Kidney (tissue), 14 donors: ENCODE data around the gene FGF2. TPM values are rescaled to one million over a fixed set of nuclear protein-coding genes. Genes with fewer than 3 reads are reported as not detected.

Experiments used
- DNase-seq, 5 donors: peaks; one replicate each; pipeline ENCODE4 v3.0.0-alpha.2; 2013 to 2020
- FAIRE-seq: peaks from 2 replicates; lab custom pipeline; 2012; peaks lifted over from hg19 to GRCh38; lab: Jason Lieb, UNC
- H3K27ac ChIP-seq, 2 donors: one replicate each; pipeline ENCODE4 v1.7.0; 2013; ENCODE audit warnings: low read depth in 2 of 2, low read length in 2 of 2, inconsistent platforms in 1 of 2
- H3K27me3 ChIP-seq: one replicate; pipeline ENCODE4 v1.7.1; 2013; ENCODE audit warnings: low read length, inconsistent platforms; ENCODE audit not compliant: control insufficient read depth, insufficient read depth
- H3K36me3 ChIP-seq, 3 donors: one replicate each; pipeline versions ENCODE4 v1.7.0 to v1.7.1; 2013; ENCODE audit warnings: low read length in 3 of 3, control low read depth in 1 of 3, inconsistent platforms in 1 of 3; ENCODE audit not compliant: insufficient read depth in 3 of 3, control insufficient read depth in 2 of 3
- H3K4me1 ChIP-seq, 3 donors: one replicate each; pipeline versions ENCODE4 v1.7.0 to v1.7.1; 2013; ENCODE audit warnings: low read length in 3 of 3, inconsistent platforms in 1 of 3, low read depth in 1 of 3; ENCODE audit not compliant: control insufficient read depth in 2 of 3, insufficient read depth in 2 of 3
- H3K4me3 ChIP-seq, 3 donors: one replicate each; pipeline versions ENCODE4 v1.7.0 to v1.8.1; 2013; ENCODE audit warnings: low read length in 3 of 3, control low read depth in 1 of 3, inconsistent platforms in 1 of 3
- H3K9ac ChIP-seq, 3 donors: one replicate each; pipeline versions ENCODE4 v1.7.0 to v1.7.1; 2013; ENCODE audit warnings: low read length in 3 of 3, control low read depth in 1 of 3, inconsistent platforms in 1 of 3
- H3K9me3 ChIP-seq, 3 donors: one replicate each; pipeline versions ENCODE4 v1.7.0 to v1.7.1; 2013; ENCODE audit warnings: low read length in 3 of 3, control low read depth in 1 of 3, inconsistent platforms in 1 of 3; ENCODE audit not compliant: control insufficient read depth in 2 of 3, insufficient read depth in 1 of 3
- CTCF ChIP-seq: IDR thresholded peaks from 3 replicates; pipeline ENCODE4 v1.5.1; 2012; ENCODE audit warnings: mild to moderate bottlenecking, moderate library complexity, borderline replicate concordance; ENCODE audit not compliant: insufficient read depth; ENCODE audit errors: extremely low read depth
- intact Hi-C: fragments of 100-400 bp; cut with DNase I; formaldehyde crosslinking; loops from one replicate; pipeline ENCODE4 v1.11.1; 2022
- polyA plus RNA-seq: library from polyadenylated mRNA; stranded (reverse); fragments of 350-450 nt; fragmentation: Illumina TruSeq; extraction: RNeasy Lipid Tissue Mini Kit (QIAGEN cat#74804); gene quantifications from one replicate; pipeline ENCODE4 v1.2.3, GENCODE V29; 2014; ENCODE audit warnings: low read depth, low replicate concordance; ENCODE audit not compliant: insufficient read depth
- total RNA-seq: library from RNA; stranded (reverse); fragmentation: NEBNext Ultra II Directional; extraction: Animal tissue kit (Norgen Biotek cat#: 25700); gene quantifications from one replicate; pipeline ENCODE4 v1.2.1, GENCODE V29; 2021
- donor health status: control.
- donor health status: control.
- donor health status: control.
- donor health status: control.
- donor health status: control.
- donor health status: DM: yes; HTN: yes; CAD: no.
- donor health status: Normal renal cell carcinoma (clear cell type).

Gene FGF2
- total and polyA plus RNA-seq, 2 donors from 2014 or later: 2.3 to 16.9 TPM

DNA sequence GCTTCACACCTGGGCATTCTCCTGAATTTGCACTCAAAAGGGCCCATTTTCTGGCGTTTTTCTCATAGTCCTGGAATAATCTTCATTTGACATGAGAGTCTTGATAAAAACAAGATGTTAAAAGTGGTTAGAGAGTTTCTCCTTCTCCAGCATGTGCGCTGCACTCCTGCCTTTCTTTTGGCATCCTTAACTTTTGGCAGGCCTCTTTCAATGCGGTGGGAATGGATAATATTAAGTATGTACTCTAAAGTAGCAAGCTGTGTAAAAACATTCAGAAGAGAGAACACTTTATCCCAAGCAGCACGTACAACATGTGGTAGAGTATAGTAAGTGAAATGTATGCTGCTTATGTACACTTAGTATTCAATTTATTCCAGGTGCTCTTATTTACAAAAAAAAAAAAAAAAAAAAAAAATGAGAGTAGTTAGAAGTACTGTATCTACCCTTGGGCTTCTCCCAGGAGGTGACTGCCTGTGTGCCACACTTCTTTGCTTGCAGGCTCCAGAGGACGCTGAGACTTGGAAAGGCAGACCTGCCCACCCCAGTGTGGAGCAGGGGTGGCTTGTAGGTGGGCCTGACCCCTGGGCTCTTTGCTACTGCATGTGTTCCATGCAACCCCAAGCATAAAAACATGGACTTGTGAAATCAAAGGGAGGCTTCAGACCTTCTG, 3.9 kb downstream of the FGF2 start:
- Histone ChIP-seq H3K4me1 (peaks cover 0 to 2% (median 0%) of the 10 kb centered on the region in 3 donors), H3K27me3 (no peaks in the 10 kb centered on the region), H3K9me3 (no peaks in the 10 kb centered on the region), H3K4me3 (no peak overlapping the region), H3K36me3 (no peaks in the 10 kb centered on the region), H3K9ac (no peak overlapping the region), H3K27ac (no peak overlapping the region)
- FAIRE-seq: no peak
- DNase-seq: no peak
- intact Hi-C loops: no loop called here
- TF ChIP-seq CTCF: no peak

DNA sequence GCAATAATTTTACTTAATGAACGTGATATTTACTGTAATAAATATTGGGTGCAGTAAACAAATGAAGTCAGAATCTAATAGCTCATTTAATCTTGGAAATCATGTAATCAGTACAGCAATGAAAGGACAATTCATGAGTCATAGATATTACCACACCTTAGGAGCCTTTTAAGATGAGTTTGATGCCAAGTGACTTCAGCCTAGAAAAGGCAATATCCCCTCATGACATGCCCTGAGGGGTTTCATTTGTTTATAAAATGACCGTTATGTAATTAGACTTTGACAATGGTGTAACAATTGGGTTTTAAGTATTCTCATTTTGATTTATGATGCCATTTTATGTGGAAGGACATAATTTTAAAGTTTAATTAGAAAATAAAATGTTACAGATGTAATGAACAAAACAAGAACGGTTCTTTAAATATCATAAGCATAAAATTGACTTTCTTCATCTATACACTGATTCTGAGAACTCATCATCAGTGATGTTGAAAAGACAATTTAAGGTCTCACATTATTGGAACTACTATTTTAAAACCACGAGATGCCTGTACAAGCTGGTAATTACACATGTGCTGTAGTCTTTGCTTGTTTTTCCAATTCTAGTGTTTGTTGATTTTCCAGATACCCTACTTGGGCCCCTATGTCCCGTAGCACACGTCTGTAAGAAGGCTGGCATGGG, 5.0 kb downstream of the FGF2 start:
- DNase-seq (no peak), FAIRE-seq (no peak)
- Histone ChIP-seq H3K36me3 (no peaks in the 10 kb centered on the region), H3K9me3 (no peaks in the 10 kb centered on the region), H3K4me3 (no peak overlapping the region), H3K4me1 (peaks cover 0 to 2% (median 0%) of the 10 kb centered on the region in 3 donors), H3K27me3 (no peaks in the 10 kb centered on the region), H3K9ac (no peak overlapping the region), H3K27ac (no peak overlapping the region)
- no peak for TF ChIP-seq CTCF
- intact Hi-C loops: no loop called here

DNA sequence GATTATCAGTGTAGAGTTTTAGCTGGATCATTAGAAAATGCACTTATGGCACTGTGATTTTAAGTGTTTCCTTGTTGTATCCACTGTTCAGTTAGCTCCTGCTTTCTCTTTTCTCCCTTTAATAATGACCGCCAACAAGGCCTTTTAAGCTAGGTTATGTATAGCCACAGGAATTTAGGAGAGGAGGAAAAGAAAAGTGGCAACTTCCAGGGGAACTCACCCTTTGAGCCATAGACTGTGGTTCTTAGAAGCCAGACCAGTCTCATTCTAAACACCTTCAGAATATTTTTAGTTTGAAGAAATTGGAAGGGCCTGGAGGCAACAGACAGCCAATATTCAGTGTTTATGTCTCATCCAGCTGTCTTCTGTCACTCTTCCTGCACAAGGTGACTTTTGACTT, 6.1 kb downstream of the FGF2 start:
- Histone ChIP-seq H3K9me3 (no peaks in the 10 kb centered on the region), H3K27me3 (no peaks in the 10 kb centered on the region), H3K9ac (no peak overlapping the region), H3K27ac (no peak overlapping the region), H3K4me3 (no peak overlapping the region), H3K36me3 (no peaks in the 10 kb centered on the region), H3K4me1 (peaks cover 0 to 2% (median 0%) of the 10 kb centered on the region in 3 donors)
- FAIRE-seq: no peak
- DNase-seq: no peak
- intact Hi-C loops: no loop called here
- TF ChIP-seq CTCF: no peak
